HG03066 (cell line): Measurements from ENCODE around the gene TXNDC2.
"Not testable (repeated sequence)": the region's sequence is repeated elsewhere in the genome, so short reads cannot be mapped to it uniquely, and the experiment has no call there.

Experiments used
- ATAC-seq: cut with Tn5 transposase; IDR thresholded peaks from one replicate; pipeline ENCODE4 v1.9.1; 2021; ENCODE audit warnings: low read depth; ENCODE audit not compliant: unreplicated experiment

Gene TXNDC2

DNA sequence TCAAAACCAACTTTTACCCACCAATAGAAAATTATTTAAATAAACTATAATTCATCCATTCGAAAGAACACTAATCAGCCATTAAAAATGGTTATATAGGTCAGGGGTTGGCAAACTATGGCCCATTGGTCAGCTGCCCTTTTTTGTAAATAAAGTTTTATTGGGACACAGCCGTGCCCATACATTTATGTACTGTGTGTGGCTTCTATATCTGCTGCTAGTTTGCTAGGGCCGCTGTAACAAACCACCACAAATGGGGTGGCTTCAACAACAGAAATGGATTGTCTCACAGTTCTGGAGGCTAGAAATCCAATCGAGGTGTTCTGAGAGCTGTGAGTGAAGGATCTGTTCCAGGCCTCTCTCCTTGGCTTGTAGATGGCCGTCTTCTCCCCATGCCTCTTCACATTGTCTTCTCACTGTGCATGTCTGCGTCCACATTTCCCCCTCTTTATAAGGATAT lies 7.0 kb upstream of the TXNDC2 start:
- no peak for ATAC-seq

DNA sequence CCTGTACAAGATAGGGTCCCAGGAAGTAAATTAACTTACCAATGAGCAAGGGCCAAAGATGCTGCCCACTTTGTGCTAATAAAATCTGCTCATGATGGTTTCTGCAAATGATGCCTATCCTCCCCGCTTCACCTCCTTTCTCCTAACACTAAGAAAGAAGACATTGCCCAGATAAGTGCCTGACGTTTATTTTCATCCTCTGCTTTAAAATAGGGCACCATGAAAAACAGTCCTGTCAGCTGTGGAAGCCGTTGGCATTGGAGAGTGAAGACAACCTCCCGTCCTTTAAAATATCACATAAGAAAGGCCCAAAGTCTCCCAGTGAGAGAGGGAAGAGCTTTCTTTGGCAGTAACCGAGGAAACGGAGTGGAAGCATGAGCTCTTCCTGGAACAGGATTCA lies 1.7 kb upstream of the TXNDC2 start:
- ATAC-seq = no peak

GRCh38 chr18:9884532-9885140 lies 1.1 kb upstream of the TXNDC2 start:
- no peak for ATAC-seq

DNA sequence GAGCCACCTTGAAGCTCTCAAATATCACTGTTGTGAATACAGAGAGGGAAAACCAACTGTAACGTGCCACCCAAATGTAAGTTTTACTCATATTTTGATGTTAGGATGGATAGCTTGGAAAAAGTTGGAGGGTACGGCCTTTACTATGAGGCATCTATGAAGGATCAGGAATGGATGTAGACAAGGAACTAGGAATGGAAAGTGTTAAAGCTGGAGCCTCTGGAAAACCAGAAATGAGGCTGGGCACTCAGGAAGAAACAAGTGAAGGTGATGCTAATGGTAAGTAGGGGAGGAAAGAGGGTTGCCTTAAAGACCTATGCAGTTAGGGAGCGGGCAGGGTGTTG lies 204 bp downstream of the TXNDC2 start:
- no peak for ATAC-seq

DNA sequence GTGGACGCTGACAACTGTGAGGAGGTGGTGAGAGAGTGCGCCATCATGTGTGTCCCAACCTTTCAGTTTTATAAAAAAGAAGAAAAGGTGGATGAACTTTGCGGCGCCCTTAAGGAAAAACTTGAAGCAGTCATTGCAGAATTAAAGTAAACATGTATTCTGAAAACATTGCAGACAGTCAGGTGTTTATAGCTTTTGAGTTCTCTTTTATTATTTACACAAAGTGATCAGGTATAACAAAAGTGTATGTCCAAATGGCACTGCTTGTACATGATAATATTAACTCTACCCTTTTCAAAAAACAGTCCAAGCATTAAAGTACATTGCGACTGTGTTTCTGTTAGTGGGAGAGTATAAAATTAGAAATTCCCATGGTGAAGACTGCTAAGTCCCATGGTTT lies 2.2 kb downstream of the TXNDC2 start:
- no peak for ATAC-seq

- no peak for ATAC-seq
Observed at GRCh38 chr18:9890196-9890595, 4.4 kb downstream of the TXNDC2 start.

DNA sequence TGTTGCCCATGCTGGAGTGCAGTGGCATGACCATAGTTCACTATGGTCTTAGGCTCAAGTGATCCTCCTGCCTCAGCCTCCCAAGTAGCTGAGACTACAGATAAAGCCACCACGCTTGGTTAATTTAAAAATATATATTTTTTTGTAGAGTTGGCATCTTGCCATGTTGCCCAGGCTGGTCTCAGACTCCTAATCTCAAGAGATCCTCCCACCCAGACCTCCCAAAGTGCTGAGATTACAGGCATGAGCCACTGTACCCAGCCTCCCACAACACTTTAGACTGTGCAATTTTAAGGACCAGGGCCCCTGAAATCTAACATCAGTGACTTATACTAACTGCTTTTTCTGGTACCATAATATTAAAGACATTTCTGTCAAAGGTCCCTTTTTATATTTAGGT lies 5.2 kb downstream of the TXNDC2 start:
- no peak for ATAC-seq

DNA sequence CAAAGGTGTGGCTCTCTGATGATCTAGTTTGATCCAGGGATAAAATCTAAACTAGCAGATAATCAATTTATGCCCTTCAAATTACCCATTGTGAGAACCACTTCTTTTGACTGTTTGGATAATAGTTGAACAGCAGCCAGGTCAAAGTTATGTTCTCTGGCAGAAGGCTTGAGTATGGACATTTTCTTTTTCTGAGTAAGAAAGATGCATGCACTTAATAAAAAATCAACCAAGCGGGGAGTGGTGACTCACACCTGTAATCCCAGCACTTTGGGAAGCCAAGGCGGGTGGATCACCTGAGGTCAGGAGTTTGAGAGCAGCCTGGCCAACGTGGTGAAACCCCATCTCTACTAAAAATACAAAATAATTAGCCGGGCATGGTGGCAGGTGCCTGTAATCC lies 5.7 kb downstream of the TXNDC2 start:
- ATAC-seq = not testable (repeated sequence)

- no peak for ATAC-seq
Observed at GRCh38 chr18:9894454-9895068, 8.8 kb downstream of the TXNDC2 start.

DNA sequence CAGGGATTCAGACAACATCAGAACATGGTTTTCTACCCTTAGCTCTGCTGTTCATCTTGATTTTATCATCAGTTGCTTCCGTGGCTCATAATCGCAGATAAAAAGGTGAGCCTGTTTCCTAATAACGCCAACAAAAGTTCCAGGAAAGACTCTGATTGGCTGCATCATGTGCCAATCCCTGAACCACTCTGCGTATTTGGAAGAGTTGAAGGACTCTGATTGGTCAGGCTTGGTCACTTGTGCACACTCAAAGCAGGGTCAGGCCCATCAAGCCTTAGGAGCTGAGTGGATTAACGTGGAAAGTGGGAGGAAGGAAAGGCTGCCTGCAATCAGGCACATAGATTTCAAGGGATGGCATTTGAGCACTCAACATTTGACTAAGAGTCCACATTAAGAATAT lies 11.4 kb downstream of the TXNDC2 start:
- no peak for ATAC-seq

DNA sequence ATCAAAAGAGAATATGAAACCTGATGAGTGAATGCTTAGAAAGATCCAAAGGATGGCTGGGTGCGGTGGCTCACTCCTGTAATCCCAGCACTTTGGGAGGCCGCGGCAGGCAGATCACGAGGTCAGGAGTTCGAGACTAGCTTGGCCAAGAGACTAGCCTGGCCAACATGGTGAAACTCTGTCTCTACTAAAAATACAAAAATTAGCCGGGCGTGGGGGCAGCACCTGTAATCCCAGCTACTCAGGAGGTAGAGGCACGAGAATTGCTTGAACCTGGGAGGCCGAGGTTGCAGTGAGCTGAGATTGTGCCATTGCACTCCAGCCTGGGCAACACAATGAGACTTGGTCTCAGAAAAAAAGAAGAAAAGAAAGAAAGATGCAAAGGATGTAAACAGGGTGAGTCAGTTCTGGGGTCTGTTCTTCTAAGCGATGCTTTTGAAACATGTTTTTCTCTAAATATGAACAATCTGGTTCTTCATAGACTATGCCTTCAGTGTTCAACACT lies 12.1 kb downstream of the TXNDC2 start:
- not testable (repeated sequence) for ATAC-seq

- no peak for ATAC-seq
Observed at GRCh38 chr18:9898792-9899549, 13.2 kb downstream of the TXNDC2 start.

GRCh38 chr18:9899550-9899930 lies 13.8 kb downstream of the TXNDC2 start:
- ATAC-seq = not testable (repeated sequence)

DNA sequence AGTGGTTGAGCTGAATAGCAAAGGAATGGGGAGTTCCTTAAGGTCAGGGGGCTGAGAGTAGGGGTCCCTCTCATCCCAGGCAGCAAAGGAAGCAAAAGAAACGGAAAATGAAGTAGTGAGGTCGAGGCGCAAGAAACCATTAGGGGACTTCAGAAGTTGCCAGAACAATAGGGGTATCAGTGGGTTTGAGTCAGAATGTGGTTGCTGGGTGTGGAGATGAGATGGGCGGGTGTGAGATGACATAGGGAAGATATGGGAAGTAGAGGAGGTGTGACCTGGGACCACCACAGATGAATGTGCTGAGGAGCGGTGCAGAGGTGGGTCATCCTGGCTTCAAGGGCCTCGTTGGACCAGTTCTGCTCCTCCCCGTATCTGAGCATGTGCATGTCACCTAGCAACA lies 14.9 kb downstream of the TXNDC2 start:
- no peak for ATAC-seq

- no peak for ATAC-seq
Observed at GRCh38 chr18:9901377-9901776, 15.6 kb downstream of the TXNDC2 start.

GRCh38 chr18:9902264-9902663 lies 16.5 kb downstream of the TXNDC2 start:
- ATAC-seq = not testable (repeated sequence)

DNA sequence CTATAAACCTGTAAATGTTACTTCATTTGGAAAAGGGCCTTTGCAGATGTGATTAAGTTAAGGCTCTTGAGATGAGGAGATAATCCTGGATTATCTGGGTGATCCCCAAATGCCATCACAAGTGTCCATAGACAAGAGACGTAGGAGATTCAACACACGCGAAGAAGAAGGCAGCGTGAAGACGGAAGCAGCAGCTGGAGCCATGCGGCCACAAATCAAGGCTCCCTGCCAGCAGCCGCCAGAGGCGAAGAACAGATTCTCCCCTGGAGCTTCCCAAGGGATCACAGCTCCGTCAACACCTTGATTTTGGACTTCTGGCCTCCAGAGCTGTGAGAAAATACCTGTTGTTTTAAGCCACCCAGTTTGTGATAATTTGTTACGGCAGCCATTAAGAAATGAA lies 17.1 kb downstream of the TXNDC2 start:
- ATAC-seq = no peak

- no peak for ATAC-seq
Observed at GRCh38 chr18:9905401-9905922, 19.7 kb downstream of the TXNDC2 start.

DNA sequence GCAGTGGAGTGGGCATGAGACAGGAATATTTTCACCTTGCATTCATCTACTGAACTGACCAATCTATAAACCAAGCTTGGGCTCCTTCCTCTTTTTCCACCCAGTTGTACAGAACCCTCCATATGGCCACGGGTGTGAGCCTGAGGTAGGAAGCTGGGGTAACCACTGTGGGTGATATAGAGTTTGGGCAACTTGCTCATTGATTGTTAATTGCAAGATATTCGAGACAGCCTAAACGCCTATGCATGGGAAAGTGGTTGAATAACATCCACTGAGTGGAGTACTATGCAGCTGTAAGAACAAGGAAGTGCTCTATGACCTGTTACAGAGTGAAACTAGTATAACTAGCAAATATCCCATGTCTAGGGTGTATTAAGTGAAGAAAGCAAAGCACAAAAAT lies 20.7 kb downstream of the TXNDC2 start:
- ATAC-seq = no peak

DNA sequence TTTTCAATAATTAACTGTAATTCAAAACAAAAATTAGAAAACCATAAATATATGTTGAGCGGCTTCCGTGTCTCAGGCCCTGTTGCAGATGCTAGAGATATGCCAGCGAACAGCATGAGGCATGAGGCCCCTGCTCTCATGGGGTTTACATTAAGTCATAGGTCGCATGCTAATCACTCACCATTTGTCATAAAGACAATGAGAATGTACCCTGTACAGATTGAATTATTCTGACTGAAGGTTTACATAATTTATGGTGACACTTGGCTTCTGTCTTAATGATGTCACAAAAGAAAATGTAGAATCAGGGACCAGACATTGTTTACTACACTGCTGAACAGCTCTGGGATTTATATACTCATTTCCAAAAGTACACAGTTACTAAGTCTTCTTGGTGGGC lies 22.1 kb downstream of the TXNDC2 start:
- ATAC-seq = no peak

GRCh38 chr18:9910071-9910470 lies 24.3 kb downstream of the TXNDC2 start:
- no peak for ATAC-seq

GRCh38 chr18:9910661-9911060 lies 24.9 kb downstream of the TXNDC2 start:
- ATAC-seq = no peak
